ENCODE data around the gene KCND3. TPM values are rescaled to one million over a fixed set of nuclear protein-coding genes. Genes with fewer than 3 reads are reported as not detected.
A peak's percentile ranks its signal among the peaks of the same experiment; 100 is the strongest.

The KCND3 gene
- total RNA-seq, 4 donors from 2014 or later: 7.4 to 20.4 (median 9.8) TPM

- TF ChIP-seq CTCF (IDR thresholded peaks at IDR 0.05): no peak
- no peak for TF ChIP-seq POLR2A (IDR thresholded peaks at IDR 0.05)
- intact Hi-C loops (cut with DNase I; ENCODE audit: low total_unique reads): no loop called here
- DNase-seq (ENCODE audit: low spot score in 2 of 2): no peak
- H3K4me3 ChIP-seq (ENCODE audit: low read depth, poor library complexity, severe bottlenecking): no peak overlapping the region
- 79 to 85% methylated on average over 6 to 7 of the region's 7 CpGs for WGBS, 2 donors
Measured at GRCh38 chr1:111821121-111821745, 168.2 kb downstream of the KCND3 start.

- DNase-seq (ENCODE audit: low spot score in 2 of 2): peak in 1 of 2 donors; percentile 76
- TF ChIP-seq POLR2A (IDR thresholded peaks at IDR 0.05) (no peak), CTCF (IDR thresholded peaks at IDR 0.05) (no peak)
- 57 to 73% methylated on average over 9 of the region's 9 CpGs for WGBS, 2 donors
- intact Hi-C loops (cut with DNase I; ENCODE audit: low total_unique reads): no loop called here
- H3K4me3 ChIP-seq (ENCODE audit: low read depth, poor library complexity, severe bottlenecking): no peak overlapping the region
Measured at GRCh38 chr1:111819566-111820263, 169.8 kb downstream of the KCND3 start.

- 86 to 93% methylated on average over 5 of the region's 5 CpGs for WGBS, 2 donors
- intact Hi-C loops (cut with DNase I; ENCODE audit: low total_unique reads): no loop called here
- no peak overlapping the region for H3K4me3 ChIP-seq (ENCODE audit: low read depth, poor library complexity, severe bottlenecking)
- DNase-seq (ENCODE audit: low spot score in 2 of 2): peak in 1 of 2 donors; percentile 70
- TF ChIP-seq POLR2A (IDR thresholded peaks at IDR 0.05) (no peak), CTCF (IDR thresholded peaks at IDR 0.05) (no peak)
Measured at GRCh38 chr1:111818546-111818945, 170.9 kb downstream of the KCND3 start.

GRCh38 chr1:111818081-111818480, 171.4 kb downstream of the KCND3 start:
- DNase-seq (ENCODE audit: low spot score in 2 of 2): peak in 1 of 2 donors; percentile 57
- TF ChIP-seq POLR2A (IDR thresholded peaks at IDR 0.05): no peak
- H3K4me3 ChIP-seq (ENCODE audit: low read depth, poor library complexity, severe bottlenecking): no peak overlapping the region
- WGBS, 2 donors: 79 to 89% methylated on average over 4 of the region's 4 CpGs
- intact Hi-C loops (cut with DNase I; ENCODE audit: low total_unique reads): no loop called here

GRCh38 chr1:111814642-111815041, 174.8 kb downstream of the KCND3 start:
- WGBS, 2 donors: 90 to 94% methylated on average over 3 of the region's 3 CpGs
- DNase-seq (ENCODE audit: low spot score in 2 of 2): no peak
- intact Hi-C loops (cut with DNase I; ENCODE audit: low total_unique reads): no loop called here
- TF ChIP-seq CTCF (IDR thresholded peaks at IDR 0.05): no peak
- no peak for TF ChIP-seq POLR2A (IDR thresholded peaks at IDR 0.05)
- H3K4me3 ChIP-seq (ENCODE audit: low read depth, poor library complexity, severe bottlenecking): no peak overlapping the region

- peak in 1 of 2 donors; percentile 59 for DNase-seq (ENCODE audit: low spot score in 2 of 2)
- 92 to 95% methylated on average over 9 of the region's 9 CpGs for WGBS, 2 donors
- intact Hi-C loops (cut with DNase I; ENCODE audit: low total_unique reads): no loop called here
- TF ChIP-seq POLR2A (IDR thresholded peaks at IDR 0.05) (no peak), CTCF (IDR thresholded peaks at IDR 0.05) (no peak)
- no peak overlapping the region for H3K4me3 ChIP-seq (ENCODE audit: low read depth, poor library complexity, severe bottlenecking)
Measured at GRCh38 chr1:111814305-111814628, 175.2 kb downstream of the KCND3 start.

All from lower leg skin (tissue), 4 donors.